K562 (cell line): ENCODE data around the gene FBXL22. TPM values are rescaled to one million over a fixed set of nuclear protein-coding genes. Genes with fewer than 3 reads are reported as not detected.
A peak's percentile ranks its signal among the peaks of the same experiment; 100 is the strongest.

Experiments used
- ATAC-seq: fragments of 200-7000 bp; cut with Tn5 transposase; 3 replicates; pipeline ENCODE4 v1.9.1; 2020; ENCODE audit warnings: moderate library complexity
- BruUV-seq: library from RNA; stranded (reverse); fragments of 400-500 nt; replicated peaks from 2 replicates; lab custom pipeline; 2021; lab: Mats Ljungman, UMichigan
- CTCF ChIA-PET: fragments of 300-600 bp; formaldehyde crosslinking; extraction: SDS; loops from one replicate; lab custom pipeline; 2021; ENCODE audit warnings: low intra/inter-chr PET ratio; lab: Yijun Ruan, JAX
- POLR2A ChIA-PET: fragments of 300-600, 350-650 bp; sonication (Branson Sonifier 250); formaldehyde crosslinking; extraction: SDS; loops from one replicate; lab custom pipeline; 2021; ENCODE audit warnings: antibody characterized with exemption, inconsistent platforms; lab: Yijun Ruan, JAX
- DNase-seq, 4 experiments: peaks; one replicate each; pipeline versions ENCODE4 v3.0.0 to v3.0.0-alpha.2; 2011 to 2018; ENCODE audit warnings: low spot score in 3 of 4, mixed read lengths in 3 of 4; ENCODE audit errors: extremely low read depth in 1 of 4
- FAIRE-seq: peaks from 2 replicates; lab custom pipeline; 2011; peaks lifted over from hg19 to GRCh38; lab: Jason Lieb, UNC
- H2AFZ ChIP-seq: 2 replicates; pipeline ENCODE4 v1.6.0; 2011; ENCODE audit warnings: low read depth, low read length, control low read depth, inconsistent platforms
- H3K27ac ChIP-seq: fragments of 200-600 bp; 3 replicates; pipeline ENCODE4 v1.8.0; 2011; ENCODE audit warnings: low read depth, mild to moderate bottlenecking, control low read depth, inconsistent platforms, low read length, moderate library complexity, mixed read lengths; ENCODE audit errors: extremely low read depth
- H3K27me3 ChIP-seq, 2 experiments: fragments of 300-600 bp in 1 of 2; 2 replicates in 1 of 2; 3 replicates in 1 of 2; pipeline versions ENCODE4 v1.6.0 to v1.8.0; 2011; ENCODE audit warnings: inconsistent platforms in 2 of 2, low read length in 2 of 2, mild to moderate bottlenecking in 1 of 2, mixed read lengths in 1 of 2, moderate library complexity in 1 of 2; ENCODE audit not compliant: control insufficient read depth in 2 of 2, insufficient read depth in 2 of 2
- H3K36me3 ChIP-seq: fragments of 300-600 bp; 3 replicates; pipeline ENCODE4 v1.8.0; 2011; ENCODE audit warnings: mild to moderate bottlenecking, low read length, inconsistent platforms; ENCODE audit not compliant: control insufficient read depth, insufficient read depth
- H3K4me1 ChIP-seq, 2 experiments: fragments of 200-600 bp in 1 of 2; replicated peaks in 1 of 2; 2 replicates in 1 of 2; 3 replicates in 1 of 2; pipeline versions ENCODE4 v1.5.1 to v1.8.0; 2011; ENCODE audit warnings: inconsistent platforms in 2 of 2, low read length in 2 of 2, mild to moderate bottlenecking in 1 of 2, mixed read lengths in 1 of 2, moderate library complexity in 1 of 2; ENCODE audit not compliant: control insufficient read depth in 2 of 2, insufficient read depth in 2 of 2
- H3K4me2 ChIP-seq: 2 replicates; pipeline ENCODE4 v1.6.1; 2011; ENCODE audit warnings: low read length, control low read depth, inconsistent platforms, mixed read lengths; ENCODE audit not compliant: insufficient read depth
- H3K4me3 ChIP-seq: fragments of 200-600 bp; sonication (generic), shearing (Covaris generic); 2 replicates; pipeline ENCODE4 v1.5.1; 2016; ENCODE audit warnings: control low read depth, inconsistent platforms
- H3K79me2 ChIP-seq: fragments of 200-600 bp; 3 replicates; pipeline ENCODE4 v1.8.0; 2011; ENCODE audit warnings: low read length, inconsistent platforms; ENCODE audit not compliant: control insufficient read depth, insufficient read depth
- H3K9ac ChIP-seq, 2 experiments: 2 replicates each; pipeline versions ENCODE4 v1.6.0 to v1.6.1; 2011; ENCODE audit warnings: low read depth in 2 of 2, low read length in 2 of 2, control low read depth in 1 of 2, inconsistent platforms in 1 of 2, mild to moderate bottlenecking in 1 of 2, mixed read lengths in 1 of 2; ENCODE audit not compliant: insufficient read depth in 1 of 2
- H3K9me1 ChIP-seq: one replicate; pipeline ENCODE4 v1.6.0; 2011; ENCODE audit warnings: inconsistent platforms, mild to moderate bottlenecking, low read length, moderate library complexity; ENCODE audit not compliant: control insufficient read depth, insufficient read depth
- H3K9me3 ChIP-seq: replicated peaks from 2 replicates; pipeline ENCODE4 v1.5.1; 2011; ENCODE audit warnings: low read depth, low read length, inconsistent platforms; ENCODE audit not compliant: control insufficient read depth, insufficient read depth
- H4K20me1 ChIP-seq: replicated peaks from 2 replicates; pipeline ENCODE4 v1.6.1; 2011; ENCODE audit warnings: low read length, inconsistent platforms, mixed read lengths; ENCODE audit not compliant: control insufficient read depth, insufficient read depth
- POLR2G ChIP-seq: fragments of 200-400 bp; formaldehyde crosslinking; IDR thresholded peaks from 2 replicates; pipeline ENCODE4 v1.6.1; 2017; ENCODE audit warnings: low read depth, mild to moderate bottlenecking, antibody characterized with exemption, low read length, moderate library complexity
- RBM22 ChIP-seq: fragments of 200-400 bp; formaldehyde crosslinking; IDR thresholded peaks from 2 replicates; pipeline ENCODE4 v1.6.1; 2018; ENCODE audit warnings: low read length, low read depth; ENCODE audit not compliant: poor library complexity, severe bottlenecking
- WGBS: fragments of 100-300 bp; shearing (Covaris generic); methylation state at CpG from one replicate; pipeline ENCODE4 v1.1.6; 2016; ENCODE audit warnings: low coverage, mixed read lengths; ENCODE audit not compliant: insufficient coverage; ENCODE audit errors: missing lambda C conversion rate; 5-methylcytosine and 5-hydroxymethylcytosine counted together
- in situ Hi-C: fragments of 300-500 bp; cut with MboI; formaldehyde crosslinking; loops from 4 replicates; pipeline ENCODE4 v1.15.0; 2018; ENCODE audit warnings: inconsistent platforms, mixed read lengths
- intact Hi-C: fragments of 100-400 bp; cut with micrococcal nuclease; formaldehyde crosslinking; loops from 2 replicates; pipeline ENCODE4 v1.14.2; 2022
- polyA plus RNA-seq, 8 experiments: library from polyadenylated mRNA; depleted of rRNA in 4 of 8; stranded (reverse) in 5 of 8; unstranded in 3 of 8; fragments of >200 nt; fragmentation: Nextera tagmentation in 2 of 8; fragmentation: Illumina TruSeq in 1 of 8; extraction: Ambion mirVana in 2 of 8; extraction: Trizol in 1 of 8; gene quantifications; 2 replicates each; pipeline versions ENCODE4 v1.2.1 to v1.2.3, GENCODE V29; 2011 to 2014; ENCODE audit warnings: inconsistent platforms in 1 of 8, missing spikeins in 1 of 8
- total RNA-seq, 7 experiments: library from RNA; depleted of rRNA in 6 of 7; stranded (reverse); fragments of >200 nt in 6 of 7; fragmentation: Illumina TruSeq in 2 of 7; extraction: Trizol in 2 of 7; gene quantifications; 2 replicates each; pipeline versions ENCODE4 v1.2.1 to v1.2.3, GENCODE V29; 2011 to 2021; ENCODE audit warnings: low replicate concordance in 1 of 7
- TF ChIP-seq, protein P1 (sequence below): fragments of 450-650 bp; IDR thresholded peaks from 2 replicates; pipeline ENCODE4 v1.6.1; 2017; ENCODE audit warnings: antibody characterized with exemption

FBXL22 gene
- total and polyA plus RNA-seq, 9 of the 15 experiments (the other 6 are each of a cell fraction or from before 2014, with no cell fraction given): not detected

DNA sequence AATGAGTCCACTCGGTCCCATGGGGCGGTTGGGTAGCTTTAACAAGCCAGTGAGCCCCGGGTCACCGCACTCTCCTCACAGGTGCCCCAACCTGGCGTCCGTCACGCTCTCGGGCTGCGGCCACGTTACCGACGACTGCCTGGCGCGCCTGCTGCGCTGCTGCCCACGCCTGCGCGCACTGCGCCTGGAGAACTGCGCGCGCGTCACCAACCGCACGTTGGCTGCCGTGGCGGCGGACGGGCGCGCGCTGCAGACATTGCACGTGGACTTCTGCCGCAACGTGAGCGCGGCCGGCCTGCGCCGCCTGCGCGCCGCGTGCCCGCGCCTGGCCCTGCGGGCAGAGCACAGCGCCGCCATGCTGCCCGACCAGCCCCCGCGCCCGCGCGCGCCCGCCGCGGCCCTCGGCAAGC, 3.4 kb downstream of the FBXL22 start:
- no peak overlapping the region for H2AFZ ChIP-seq
- in situ Hi-C loops: no loop called here
- ATAC-seq: no peak
- peaks cover 4% of the 10 kb centered on the region; the same call in 1 of the 3 replicates for H3K36me3 ChIP-seq
- H3K9ac ChIP-seq: peak overlapping the region in 1 of 2 experiments; percentile 17; a peak in 1 of 4 replicates
- no peaks in the 10 kb centered on the region for H4K20me1 ChIP-seq
- FAIRE-seq: no peak
- TF ChIP-seq POLR2G (peak; percentile 46), RBM22 (peak; percentile 27)
- TF ChIP-seq, protein P1, sequence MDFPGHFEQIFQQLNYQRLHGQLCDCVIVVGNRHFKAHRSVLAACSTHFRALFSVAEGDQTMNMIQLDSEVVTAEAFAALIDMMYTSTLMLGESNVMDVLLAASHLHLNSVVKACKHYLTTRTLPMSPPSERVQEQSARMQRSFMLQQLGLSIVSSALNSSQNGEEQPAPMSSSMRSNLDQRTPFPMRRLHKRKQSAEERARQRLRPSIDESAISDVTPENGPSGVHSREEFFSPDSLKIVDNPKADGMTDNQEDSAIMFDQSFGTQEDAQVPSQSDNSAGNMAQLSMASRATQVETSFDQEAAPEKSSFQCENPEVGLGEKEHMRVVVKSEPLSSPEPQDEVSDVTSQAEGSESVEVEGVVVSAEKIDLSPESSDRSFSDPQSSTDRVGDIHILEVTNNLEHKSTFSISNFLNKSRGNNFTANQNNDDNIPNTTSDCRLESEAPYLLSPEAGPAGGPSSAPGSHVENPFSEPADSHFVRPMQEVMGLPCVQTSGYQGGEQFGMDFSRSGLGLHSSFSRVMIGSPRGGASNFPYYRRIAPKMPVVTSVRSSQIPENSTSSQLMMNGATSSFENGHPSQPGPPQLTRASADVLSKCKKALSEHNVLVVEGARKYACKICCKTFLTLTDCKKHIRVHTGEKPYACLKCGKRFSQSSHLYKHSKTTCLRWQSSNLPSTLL: no peak
- H3K27me3 ChIP-seq: no peaks in the 10 kb centered on the region
- 98% methylated on average over 40 of the region's 60 CpGs for WGBS
- H3K79me2 ChIP-seq: no peaks in the 10 kb centered on the region
- H3K9me3 ChIP-seq: no peaks in the 10 kb centered on the region
- H3K4me1 ChIP-seq: peaks cover 0 to 18% of the 10 kb centered on the region in 2 experiments; a peak in 2 of 5 replicates
- no TSS peak for BruUV-seq
- H3K4me2 ChIP-seq: no peak overlapping the region
- intact Hi-C loops: no loop called here
- CTCF ChIA-PET: interaction anchor here (0.7 kb wide), 1 partner anchor 130 kb away, joined by 3 read pairs; no protein-coding TSS in a partner anchor
- DNase-seq: no peak
- no peak overlapping the region for H3K4me3 ChIP-seq
- H3K27ac ChIP-seq: no peak overlapping the region
- POLR2A ChIA-PET: no interaction called here
- H3K9me1 ChIP-seq: no peaks in the 10 kb centered on the region
